HUES48 (cell line): ENCODE data around the gene TPCN1.

Experiments
- H3K27ac ChIP-seq: one replicate; pipeline ENCODE4 v1.7.0; 2013; ENCODE audit warnings: low read depth, low read length, inconsistent platforms
- H3K27me3 ChIP-seq: 2 replicates; pipeline ENCODE4 v1.6.1; 2013; ENCODE audit warnings: mild to moderate bottlenecking, low read length; ENCODE audit not compliant: control insufficient read depth, insufficient read depth
- H3K36me3 ChIP-seq: 2 replicates; pipeline ENCODE4 v1.6.1; 2013; ENCODE audit warnings: low read length; ENCODE audit not compliant: control insufficient read depth, insufficient read depth
- H3K4me1 ChIP-seq: 2 replicates; pipeline ENCODE4 v1.6.1; 2013; ENCODE audit warnings: mild to moderate bottlenecking, low read length; ENCODE audit not compliant: control insufficient read depth, insufficient read depth
- H3K4me3 ChIP-seq: 2 replicates; pipeline ENCODE4 v1.5.1; 2013; ENCODE audit warnings: mild to moderate bottlenecking, low read depth, low read length
- H3K9ac ChIP-seq: 2 replicates; pipeline ENCODE4 v1.6.1; 2013; ENCODE audit warnings: mild to moderate bottlenecking, low read depth, low read length, moderate library complexity
- H3K9me3 ChIP-seq: 2 replicates; pipeline ENCODE4 v1.6.1; 2013; ENCODE audit warnings: low read length; ENCODE audit not compliant: control insufficient read depth, insufficient read depth

The TPCN1 gene

GRCh38 chr12:113244478-113244958 is 23.3 kb downstream of the TPCN1 start:
- H3K9ac ChIP-seq, result no peak overlapping the region
- no peaks in the 10 kb centered on the region for H3K9me3 ChIP-seq
- H3K27ac ChIP-seq, result peak overlapping the region; percentile 60
- no peak overlapping the region for H3K4me3 ChIP-seq
- 0 out of 2 replicates have a peak, but pooled peaks cover 3% of the 10 kb centered on the region for H3K36me3 ChIP-seq
- no peaks in the 10 kb centered on the region for H3K27me3 ChIP-seq
- H3K4me1 ChIP-seq, result peaks cover 26% of the 10 kb centered on the region

- Histone ChIP-seq H3K27me3 (no peaks in the 10 kb centered on the region), H3K4me3 (peak overlapping the region; percentile 44), H3K4me1 (peaks cover 26% of the 10 kb centered on the region), H3K9ac (peak overlapping the region; percentile 65), H3K9me3 (no peaks in the 10 kb centered on the region), H3K27ac (peak overlapping the region; percentile 96), H3K36me3 (0 out of 2 replicates have a peak, but pooled peaks cover 5% of the 10 kb centered on the region)
These were observed 24.6 kb downstream of the TPCN1 start for GRCh38 chr12:113245695-113246477.

- Histone ChIP-seq H3K27ac (peak overlapping the region; percentile 96), H3K4me1 (peaks cover 26% of the 10 kb centered on the region)
These were observed 25.3 kb downstream of the TPCN1 start for GRCh38 chr12:113246478-113247122.

GRCh38 chr12:113247123-113248050 is 26.1 kb downstream of the TPCN1 start:
- Histone ChIP-seq H3K27ac (no peak overlapping the region), H3K27me3 (no peaks in the 10 kb centered on the region), H3K4me1 (peaks cover 26% of the 10 kb centered on the region), H3K9me3 (no peaks in the 10 kb centered on the region), H3K4me3 (no peak overlapping the region), H3K36me3 (0 out of 2 replicates have a peak, but pooled peaks cover 5% of the 10 kb centered on the region), H3K9ac (no peak overlapping the region)

More at GRCh38 chr12:113246478-113247122, 25.3 kb downstream of the TPCN1 start:
- H3K9me3 ChIP-seq, result no peaks in the 10 kb centered on the region
- no peaks in the 10 kb centered on the region for H3K27me3 ChIP-seq
- no peak overlapping the region for H3K4me3 ChIP-seq
- H3K36me3 ChIP-seq, result 0 out of 2 replicates have a peak, but pooled peaks cover 5% of the 10 kb centered on the region
- H3K9ac ChIP-seq, result peak overlapping the region; percentile 65; the same call in 1 of the 2 replicates

- Histone ChIP-seq H3K9ac (no peak overlapping the region), H3K36me3 (0 out of 2 replicates have a peak, but pooled peaks cover 5% of the 10 kb centered on the region), H3K4me1 (peaks cover 26% of the 10 kb centered on the region), H3K4me3 (no peak overlapping the region), H3K27ac (no peak overlapping the region), H3K27me3 (no peaks in the 10 kb centered on the region), H3K9me3 (no peaks in the 10 kb centered on the region)
These were observed 27.0 kb downstream of the TPCN1 start for GRCh38 chr12:113248051-113248825.

- no peaks in the 10 kb centered on the region for H3K27me3 ChIP-seq
- no peak overlapping the region for H3K27ac ChIP-seq
- H3K4me3 ChIP-seq, result no peak overlapping the region
- H3K36me3 ChIP-seq, result 0 out of 2 replicates have a peak, but pooled peaks cover 5% of the 10 kb centered on the region
- no peak overlapping the region for H3K9ac ChIP-seq
- no peaks in the 10 kb centered on the region for H3K9me3 ChIP-seq
- H3K4me1 ChIP-seq, result peaks cover 26% of the 10 kb centered on the region
These were observed 27.7 kb downstream of the TPCN1 start for GRCh38 chr12:113248842-113249435.

- peaks cover 24% of the 10 kb centered on the region for H3K4me1 ChIP-seq
- no peak overlapping the region for H3K4me3 ChIP-seq
- H3K27me3 ChIP-seq, result no peaks in the 10 kb centered on the region
- 0 out of 2 replicates have a peak, but pooled peaks cover 5% of the 10 kb centered on the region for H3K36me3 ChIP-seq
- H3K9ac ChIP-seq, result no peak overlapping the region
- no peaks in the 10 kb centered on the region for H3K9me3 ChIP-seq
- no peak overlapping the region for H3K27ac ChIP-seq
These were observed 28.3 kb downstream of the TPCN1 start for GRCh38 chr12:113249546-113249945.

GRCh38 chr12:113250045-113250444 is 28.8 kb downstream of the TPCN1 start:
- H3K27me3 ChIP-seq, result no peaks in the 10 kb centered on the region
- H3K9ac ChIP-seq, result no peak overlapping the region
- H3K4me3 ChIP-seq, result no peak overlapping the region
- H3K9me3 ChIP-seq, result no peaks in the 10 kb centered on the region
- H3K4me1 ChIP-seq, result peaks cover 19% of the 10 kb centered on the region
- 0 out of 2 replicates have a peak, but pooled peaks cover 5% of the 10 kb centered on the region for H3K36me3 ChIP-seq
- no peak overlapping the region for H3K27ac ChIP-seq

GRCh38 chr12:113251404-113252070 is 30.3 kb downstream of the TPCN1 start:
- Histone ChIP-seq H3K4me1 (peaks cover 12% of the 10 kb centered on the region), H3K9me3 (no peaks in the 10 kb centered on the region), H3K27ac (no peak overlapping the region), H3K9ac (no peak overlapping the region), H3K36me3 (0 out of 2 replicates have a peak, but pooled peaks cover 5% of the 10 kb centered on the region), H3K27me3 (no peaks in the 10 kb centered on the region), H3K4me3 (no peak overlapping the region)
